K562 (cell line): ENCODE results near the gene UQCRC1. TPM values are rescaled to one million over a fixed set of nuclear protein-coding genes. Genes with fewer than 3 reads are reported as not detected.

Source experiments
- ATF3 ChIP-seq, 2 experiments: fragments of 450-650 bp in 1 of 2; sonication (generic) in 1 of 2; formaldehyde crosslinking in 1 of 2; IDR thresholded peaks in 1 of 2; conservative IDR thresholded peaks in 1 of 2; 2 replicates each; pipeline versions ENCODE4 v1.6.1 to v1.8.1; 2016 to 2023; ENCODE audit warnings: mild to moderate bottlenecking in 2 of 2, moderate library complexity in 2 of 2, inconsistent platforms in 1 of 2, missing genetic modification reagents in 1 of 2
- BMI1 ChIP-seq: fragments of 150-350 bp; IDR thresholded peaks from 2 replicates; pipeline ENCODE4 v1.6.1; 2014; ENCODE audit warnings: low read length
- CC2D1A ChIP-seq: fragments of 450-650 bp; IDR thresholded peaks from 2 replicates; pipeline ENCODE4 v1.6.1; 2017; ENCODE audit warnings: mild to moderate bottlenecking
- EHMT2 ChIP-seq: fragments of 450-650 bp; IDR thresholded peaks from 2 replicates; pipeline ENCODE4 v1.6.1; 2018; ENCODE audit warnings: antibody characterized with exemption
- FOXK2 ChIP-seq, 2 experiments: fragments of 450-650 bp; IDR thresholded peaks in 1 of 2; conservative IDR thresholded peaks in 1 of 2; 2 replicates each; pipeline ENCODE4 v1.6.1; 2016; ENCODE audit warnings: low read depth in 2 of 2, mild to moderate bottlenecking in 1 of 2
- FOXM1 ChIP-seq, 2 experiments: fragments of 450-650 bp in 1 of 2; sonication (generic) in 1 of 2; formaldehyde crosslinking in 1 of 2; IDR thresholded peaks; 2 replicates each; pipeline versions ENCODE4 v1.6.1 to v1.9.0; 2017 to 2022; ENCODE audit warnings: low read depth in 2 of 2, mild to moderate bottlenecking in 2 of 2, missing genetic modification reagents in 1 of 2, moderate library complexity in 1 of 2
- GABPB1 ChIP-seq: sonication (generic); formaldehyde crosslinking; IDR thresholded peaks from 2 replicates; pipeline ENCODE4 v1.8.0; 2022; ENCODE audit warnings: mild to moderate bottlenecking, missing genetic modification reagents
- GATAD2B ChIP-seq: fragments of 450-650 bp; IDR thresholded peaks from 2 replicates; pipeline ENCODE4 v1.6.1; 2017; ENCODE audit warnings: mild to moderate bottlenecking, borderline replicate concordance
- HDAC2 ChIP-seq: fragments of 450-650 bp; IDR thresholded peaks from 2 replicates; pipeline ENCODE4 v1.6.1; 2016; ENCODE audit warnings: mild to moderate bottlenecking
- HDAC6 ChIP-seq: IDR thresholded peaks from 2 replicates; pipeline ENCODE4 v1.6.1; 2012; ENCODE audit warnings: low read depth, mild to moderate bottlenecking, control low read depth, inconsistent platforms, low read length, moderate library complexity
- HSF4 ChIP-seq: fragments of 250-450 bp; sonication (Bioruptor Pico); IDR thresholded peaks from 2 replicates; pipeline ENCODE4 v2.1.2; 2022; ENCODE audit warnings: mild to moderate bottlenecking, moderate library complexity, borderline replicate concordance
- KLF16 ChIP-seq: IDR thresholded peaks from 2 replicates; pipeline ENCODE4 v1.6.1; 2016; ENCODE audit warnings: antibody characterized with exemption
- NCOA4 ChIP-seq: fragments of 450-650 bp; IDR thresholded peaks from 2 replicates; pipeline ENCODE4 v1.6.1; 2018; ENCODE audit warnings: mild to moderate bottlenecking; ENCODE audit not compliant: partially characterized antibody
- NFE2 ChIP-seq: IDR thresholded peaks from 2 replicates; pipeline ENCODE4 v1.6.1; 2014; ENCODE audit warnings: antibody characterized with exemption, low read depth
- PREB ChIP-seq: sonication (generic); formaldehyde crosslinking; IDR thresholded peaks from 2 replicates; pipeline ENCODE4 v1.8.1; 2023; ENCODE audit warnings: mild to moderate bottlenecking, missing genetic modification reagents
- SOX6 ChIP-seq: fragments of 450-650 bp; IDR thresholded peaks from 2 replicates; pipeline ENCODE4 v1.6.1; 2014; ENCODE audit warnings: mild to moderate bottlenecking
- ZBTB17 ChIP-seq: fragments of 450-650 bp; formaldehyde crosslinking; IDR thresholded peaks from 2 replicates; pipeline ENCODE4 v1.4.0; 2020; ENCODE audit warnings: mild to moderate bottlenecking
- ZNF133 ChIP-seq: fragments of 250-450 bp; sonication (Bioruptor Pico); IDR thresholded peaks from 2 replicates; pipeline ENCODE4 v1.4.0; 2020; ENCODE audit warnings: mild to moderate bottlenecking
- ZNF354B ChIP-seq: fragments of 250-450 bp; sonication (Bioruptor Pico); IDR thresholded peaks from 2 replicates; pipeline ENCODE4 v1.4.0; 2020
- polyA plus RNA-seq, 8 experiments: library from polyadenylated mRNA; depleted of rRNA in 4 of 8; stranded (reverse) in 5 of 8; unstranded in 3 of 8; fragments of >200 nt; fragmentation: Nextera tagmentation in 2 of 8; fragmentation: Illumina TruSeq in 1 of 8; extraction: Ambion mirVana in 2 of 8; extraction: Trizol in 1 of 8; gene quantifications; 2 replicates each; pipeline versions ENCODE4 v1.2.1 to v1.2.3, GENCODE V29; 2011 to 2014; ENCODE audit warnings: inconsistent platforms in 1 of 8, missing spikeins in 1 of 8
- total RNA-seq, 7 experiments: library from RNA; depleted of rRNA in 6 of 7; stranded (reverse); fragments of >200 nt in 6 of 7; fragmentation: Illumina TruSeq in 2 of 7; extraction: Trizol in 2 of 7; gene quantifications; 2 replicates each; pipeline versions ENCODE4 v1.2.1 to v1.2.3, GENCODE V29; 2011 to 2021; ENCODE audit warnings: low replicate concordance in 1 of 7
- TF ChIP-seq, protein P1 (sequence below), 3 experiments: IDR thresholded peaks in 2 of 3; conservative IDR thresholded peaks in 1 of 3; 2 replicates each; pipeline ENCODE4 v1.5.1; 2011 to 2012; ENCODE audit warnings: low read length in 3 of 3, mild to moderate bottlenecking in 3 of 3, control low read depth in 2 of 3, improper control_type of control experiment in 1 of 3, inconsistent platforms in 1 of 3, low read depth in 1 of 3, mixed read lengths in 1 of 3, moderate library complexity in 1 of 3; ENCODE audit not compliant: insufficient read depth in 2 of 3
- TF ChIP-seq, protein P2 (sequence below): sonication (generic); formaldehyde crosslinking; IDR thresholded peaks from 2 replicates; pipeline ENCODE4 v1.8.0; 2023; ENCODE audit warnings: mild to moderate bottlenecking, missing genetic modification reagents

Gene UQCRC1
- total and polyA plus RNA-seq, 9 of the 15 experiments (the other 6 are each of a cell fraction or from before 2014, with no cell fraction given) = 125 to 424 (median 268) TPM

- TF ChIP-seq ATF3 (IDR thresholded peaks at IDR 0.05) (no peak), ATF3 (CRISPR knock-in tag; conservative IDR thresholded peaks at IDR 0.05) (no peak), SOX6 (peak; percentile 68; the same call in 1 of the 2 replicates), NFE2 (peak; percentile 26; the same call in 1 of the 2 replicates), ZNF133 (no peak), HSF4 (CRISPR knock-in tag) (no peak), ZBTB17 (no peak), GABPB1 (CRISPR knock-in tag) (no peak), EHMT2 (no peak), CC2D1A (no peak), FOXM1 (IDR thresholded peaks at IDR 0.05; ENCODE audit: low read depth) (peak; percentile 34; the same call in 1 of the 2 replicates), FOXM1 (CRISPR knock-in tag; IDR thresholded peaks at IDR 0.05; ENCODE audit: low read depth) (no peak), NCOA4 (no peak), GATAD2B (0 out of 2 replicates have a peak, but pooled peaks have one; percentile 29), HDAC6 (no peak), BMI1 (no peak), HDAC2 (0 out of 2 replicates have a peak, but pooled peaks have one; percentile 10), ZNF354B (CRISPR knock-in tag) (no peak), PREB (CRISPR knock-in tag) (no peak), FOXK2 (conservative IDR thresholded peaks at IDR 0.05 in 1 of 2, IDR thresholded peaks at IDR 0.05 in 1 of 2; ENCODE audit: low read depth in 2 of 2) (peak in 1 of 2 experiments; percentile 49; a peak in 1 of 4 replicates), KLF16 (peak; percentile 66; the same call in 1 of the 2 replicates)
- TF ChIP-seq, protein P1, sequence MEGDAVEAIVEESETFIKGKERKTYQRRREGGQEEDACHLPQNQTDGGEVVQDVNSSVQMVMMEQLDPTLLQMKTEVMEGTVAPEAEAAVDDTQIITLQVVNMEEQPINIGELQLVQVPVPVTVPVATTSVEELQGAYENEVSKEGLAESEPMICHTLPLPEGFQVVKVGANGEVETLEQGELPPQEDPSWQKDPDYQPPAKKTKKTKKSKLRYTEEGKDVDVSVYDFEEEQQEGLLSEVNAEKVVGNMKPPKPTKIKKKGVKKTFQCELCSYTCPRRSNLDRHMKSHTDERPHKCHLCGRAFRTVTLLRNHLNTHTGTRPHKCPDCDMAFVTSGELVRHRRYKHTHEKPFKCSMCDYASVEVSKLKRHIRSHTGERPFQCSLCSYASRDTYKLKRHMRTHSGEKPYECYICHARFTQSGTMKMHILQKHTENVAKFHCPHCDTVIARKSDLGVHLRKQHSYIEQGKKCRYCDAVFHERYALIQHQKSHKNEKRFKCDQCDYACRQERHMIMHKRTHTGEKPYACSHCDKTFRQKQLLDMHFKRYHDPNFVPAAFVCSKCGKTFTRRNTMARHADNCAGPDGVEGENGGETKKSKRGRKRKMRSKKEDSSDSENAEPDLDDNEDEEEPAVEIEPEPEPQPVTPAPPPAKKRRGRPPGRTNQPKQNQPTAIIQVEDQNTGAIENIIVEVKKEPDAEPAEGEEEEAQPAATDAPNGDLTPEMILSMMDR (IDR thresholded peaks at IDR 0.05 in 2 of 3, conservative IDR thresholded peaks at IDR 0.05 in 1 of 3; ENCODE audit: insufficient read depth in 2 of 3, low read depth in 1 of 3, low read length in 3 of 3) = no peak
- TF ChIP-seq, protein P2, sequence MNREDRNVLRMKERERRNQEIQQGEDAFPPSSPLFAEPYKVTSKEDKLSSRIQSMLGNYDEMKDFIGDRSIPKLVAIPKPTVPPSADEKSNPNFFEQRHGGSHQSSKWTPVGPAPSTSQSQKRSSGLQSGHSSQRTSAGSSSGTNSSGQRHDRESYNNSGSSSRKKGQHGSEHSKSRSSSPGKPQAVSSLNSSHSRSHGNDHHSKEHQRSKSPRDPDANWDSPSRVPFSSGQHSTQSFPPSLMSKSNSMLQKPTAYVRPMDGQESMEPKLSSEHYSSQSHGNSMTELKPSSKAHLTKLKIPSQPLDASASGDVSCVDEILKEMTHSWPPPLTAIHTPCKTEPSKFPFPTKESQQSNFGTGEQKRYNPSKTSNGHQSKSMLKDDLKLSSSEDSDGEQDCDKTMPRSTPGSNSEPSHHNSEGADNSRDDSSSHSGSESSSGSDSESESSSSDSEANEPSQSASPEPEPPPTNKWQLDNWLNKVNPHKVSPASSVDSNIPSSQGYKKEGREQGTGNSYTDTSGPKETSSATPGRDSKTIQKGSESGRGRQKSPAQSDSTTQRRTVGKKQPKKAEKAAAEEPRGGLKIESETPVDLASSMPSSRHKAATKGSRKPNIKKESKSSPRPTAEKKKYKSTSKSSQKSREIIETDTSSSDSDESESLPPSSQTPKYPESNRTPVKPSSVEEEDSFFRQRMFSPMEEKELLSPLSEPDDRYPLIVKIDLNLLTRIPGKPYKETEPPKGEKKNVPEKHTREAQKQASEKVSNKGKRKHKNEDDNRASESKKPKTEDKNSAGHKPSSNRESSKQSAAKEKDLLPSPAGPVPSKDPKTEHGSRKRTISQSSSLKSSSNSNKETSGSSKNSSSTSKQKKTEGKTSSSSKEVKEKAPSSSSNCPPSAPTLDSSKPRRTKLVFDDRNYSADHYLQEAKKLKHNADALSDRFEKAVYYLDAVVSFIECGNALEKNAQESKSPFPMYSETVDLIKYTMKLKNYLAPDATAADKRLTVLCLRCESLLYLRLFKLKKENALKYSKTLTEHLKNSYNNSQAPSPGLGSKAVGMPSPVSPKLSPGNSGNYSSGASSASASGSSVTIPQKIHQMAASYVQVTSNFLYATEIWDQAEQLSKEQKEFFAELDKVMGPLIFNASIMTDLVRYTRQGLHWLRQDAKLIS (CRISPR knock-in tag) = no peak
These were observed 54.1 kb downstream of the UQCRC1 start (continued) for GRCh38 chr3:48555231-48555948.
